Glutamatergic neuron (in vitro differentiated cells): ENCODE data around the gene CTSH. TPM values are rescaled to one million over a fixed set of nuclear protein-coding genes. Genes with fewer than 3 reads are reported as not detected.
"Not testable (repeated sequence)": the region's sequence is repeated elsewhere in the genome, so short reads cannot be mapped to it uniquely, and the experiment has no call there.

Experiments
- DNase-seq: peaks from one replicate; pipeline ENCODE4 v3.0.0; 2022
- H3K27ac Mint-ChIP-seq: one replicate; pipeline ENCODE4 v1.8.0; 2020; ENCODE audit warnings: mild to moderate bottlenecking, mixed read lengths, inconsistent platforms; ENCODE audit not compliant: unreplicated experiment
- H3K27me3 Mint-ChIP-seq: one replicate; pipeline ENCODE4 v1.8.0; 2020; ENCODE audit warnings: mild to moderate bottlenecking, moderate library complexity, mixed read lengths, inconsistent platforms; ENCODE audit not compliant: unreplicated experiment
- H3K36me3 Mint-ChIP-seq: one replicate; pipeline ENCODE4 v1.8.0; 2020; ENCODE audit warnings: mild to moderate bottlenecking, mixed read lengths, inconsistent platforms; ENCODE audit not compliant: unreplicated experiment
- H3K4me1 Mint-ChIP-seq: one replicate; pipeline ENCODE4 v1.8.0; 2020; ENCODE audit warnings: mild to moderate bottlenecking, low read depth, mixed read lengths, inconsistent platforms; ENCODE audit not compliant: unreplicated experiment
- H3K4me3 Mint-ChIP-seq: one replicate; pipeline ENCODE4 v1.8.0; 2020; ENCODE audit warnings: mild to moderate bottlenecking, mixed read lengths, inconsistent platforms; ENCODE audit not compliant: unreplicated experiment
- H3K9me3 Mint-ChIP-seq: one replicate; pipeline ENCODE4 v1.8.0; 2020; ENCODE audit warnings: mild to moderate bottlenecking, moderate library complexity, mixed read lengths, inconsistent platforms; ENCODE audit not compliant: unreplicated experiment
- CTCF ChIP-seq: fragments of 200-600 bp; sonication (generic); IDR thresholded peaks from one replicate; pipeline ENCODE4 v1.5.0; 2021; ENCODE audit not compliant: partially characterized antibody, unreplicated experiment
- total RNA-seq: library from RNA; stranded (reverse); fragmentation: NEBNext Ultra II Directional; extraction: Animal tissue kit (Norgen Biotek cat#: 25700); gene quantifications from one replicate; pipeline ENCODE4 v1.2.1, GENCODE V29; 2021; ENCODE audit not compliant: unreplicated experiment

The CTSH gene
- total RNA-seq, 1 donor from 2014 or later, result not detected

- Mint-ChIP-seq H3K27ac (peak overlapping the region; percentile 100), H3K9me3 (peaks cover 26% of the 10 kb centered on the region), H3K4me1 (peaks cover 29% of the 10 kb centered on the region), H3K27me3 (peaks cover 21% of the 10 kb centered on the region), H3K4me3 (peak overlapping the region; percentile 96), H3K36me3 (no peaks in the 10 kb centered on the region)
- DNase-seq, result no peak
- no peak for TF ChIP-seq CTCF
These were observed 69.5 kb downstream of the CTSH start for GRCh38 chr15:78875107-78875914.

GRCh38 chr15:78873793-78874765 is 70.8 kb downstream of the CTSH start:
- TF ChIP-seq CTCF, result peak; percentile 0
- Mint-ChIP-seq H3K9me3 (peaks cover 26% of the 10 kb centered on the region), H3K27me3 (peaks cover 21% of the 10 kb centered on the region), H3K4me3 (peak overlapping the region; percentile 96), H3K27ac (peak overlapping the region; percentile 100), H3K36me3 (no peaks in the 10 kb centered on the region), H3K4me1 (peaks cover 26% of the 10 kb centered on the region)
- DNase-seq, result no peak

GRCh38 chr15:78872972-78873792 is 71.7 kb downstream of the CTSH start:
- H3K27ac Mint-ChIP-seq, result peak overlapping the region; percentile 100
- no peaks in the 10 kb centered on the region for H3K36me3 Mint-ChIP-seq
- peaks cover 21% of the 10 kb centered on the region for H3K27me3 Mint-ChIP-seq
- H3K9me3 Mint-ChIP-seq, result peaks cover 26% of the 10 kb centered on the region
- peak; percentile 42 for TF ChIP-seq CTCF
- H3K4me1 Mint-ChIP-seq, result peaks cover 23% of the 10 kb centered on the region
- peak overlapping the region; percentile 96 for H3K4me3 Mint-ChIP-seq
- DNase-seq, result peak; percentile 93

- no peak for TF ChIP-seq CTCF
- H3K9me3 Mint-ChIP-seq, result peaks cover 26% of the 10 kb centered on the region
- peak within 1 kb of the TSS; percentile 96 for H3K4me3 Mint-ChIP-seq
- peaks cover 23% of the 10 kb centered on the region for H3K27me3 Mint-ChIP-seq
- H3K27ac Mint-ChIP-seq, result peak within 1 kb of the TSS; percentile 100
- H3K4me1 Mint-ChIP-seq, result peaks cover 17% of the 10 kb centered on the region
- DNase-seq, result peak; percentile 99
- no peaks in the 10 kb centered on the region for H3K36me3 Mint-ChIP-seq
These were observed 72.5 kb downstream of the CTSH start, which contains the start of gene MORF4L1 for GRCh38 chr15:78872155-78872971. MORF4L1 (plus strand) TSS chr15:78872890; CDS start chr15:78873018, 128 bp downstream.

GRCh38 chr15:78871483-78872127 is 73.2 kb downstream of the CTSH start:
- Mint-ChIP-seq H3K4me3 (peak overlapping the region; percentile 89), H3K27me3 (peaks cover 23% of the 10 kb centered on the region), H3K27ac (peak overlapping the region; percentile 96), H3K9me3 (peaks cover 26% of the 10 kb centered on the region), H3K4me1 (peaks cover 16% of the 10 kb centered on the region)
- DNase-seq, H3K36me3 Mint-ChIP-seq: not testable (repeated sequence)
